Upper lobe of right lung (tissue), 1 donor: ENCODE data around the gene SYNGR4. TPM values are rescaled to one million over a fixed set of nuclear protein-coding genes. Genes with fewer than 3 reads are reported as not detected.
A peak's percentile ranks its signal among the peaks of the same experiment; 100 is the strongest.

Experiments used
- ATAC-seq: fragments of 200-7000 bp; cut with Tn5 transposase; one replicate; pipeline ENCODE4 v1.9.1; 2020; ENCODE audit warnings: mild to moderate bottlenecking, moderate library complexity
- DNase-seq: peaks from one replicate; pipeline ENCODE4 v3.0.0-alpha.2; 2020
- H3K27ac ChIP-seq: fragments of 200-600 bp; one replicate; pipeline ENCODE4 v1.8.0; 2022
- H3K27me3 ChIP-seq: fragments of 200-600 bp; one replicate; pipeline ENCODE4 v1.8.0; 2022; ENCODE audit warnings: mild to moderate bottlenecking
- H3K36me3 ChIP-seq: fragments of 200-600 bp; one replicate; pipeline ENCODE4 v1.8.0; 2022
- H3K4me1 ChIP-seq: fragments of 200-600 bp; one replicate; pipeline ENCODE4 v1.8.0; 2022
- H3K4me3 ChIP-seq: fragments of 200-600 bp; one replicate; pipeline ENCODE4 v1.8.0; 2022; ENCODE audit warnings: mild to moderate bottlenecking
- H3K9me3 ChIP-seq: fragments of 200-600 bp; one replicate; pipeline ENCODE4 v1.8.0; 2022
- CTCF ChIP-seq: fragments of 200-600 bp; IDR thresholded peaks from one replicate; pipeline ENCODE4 v1.8.0; 2022; ENCODE audit warnings: antibody characterized with exemption
- intact Hi-C: fragments of 100-400 bp; cut with DNase I; formaldehyde crosslinking; loops from one replicate; pipeline ENCODE4 v1.11.0; 2022
- total RNA-seq: library from RNA; stranded (reverse); fragmentation: NEBNext Ultra II Directional; extraction: Animal tissue kit (Norgen Biotek cat#: 25700); gene quantifications from one replicate; pipeline ENCODE4 v1.2.1, GENCODE V29; 2021
- donor health status: DM: no; HTN: yes; CAD: no; lungs with severe emphysema.

SYNGR4 gene
- total RNA-seq, 1 donor from 2014 or later: not detected

DNA sequence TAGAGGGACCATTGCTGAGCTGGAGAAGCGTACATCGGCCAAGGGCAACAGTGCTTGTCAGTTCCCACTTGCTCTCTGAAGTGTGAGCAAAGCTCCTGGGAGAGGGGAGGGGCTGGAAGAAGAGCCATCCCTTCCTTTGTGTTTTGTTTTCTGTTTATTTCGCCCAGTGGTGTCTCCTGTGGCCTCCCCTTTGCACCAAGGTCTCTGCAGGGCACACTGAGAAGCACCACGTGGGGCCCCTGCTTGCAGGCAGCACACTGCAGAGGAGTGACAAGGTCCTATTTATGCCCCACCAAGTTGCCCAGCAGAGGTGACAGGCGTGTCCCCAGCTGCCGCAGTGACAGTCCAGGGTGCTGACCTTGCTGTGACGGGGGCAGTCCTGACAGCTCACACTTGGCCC lies 53.3 kb downstream of the SYNGR4 start:
- Histone ChIP-seq H3K9me3 (no peaks in the 10 kb centered on the region), H3K36me3 (no peaks in the 10 kb centered on the region), H3K4me1 (no peaks in the 10 kb centered on the region), H3K4me3 (no peak overlapping the region), H3K27me3 (peaks cover 28% of the 10 kb centered on the region), H3K27ac (no peak overlapping the region)
- DNase-seq (no peak), ATAC-seq (no peak)
- intact Hi-C loops: no loop called here
- TF ChIP-seq CTCF: no peak

DNA sequence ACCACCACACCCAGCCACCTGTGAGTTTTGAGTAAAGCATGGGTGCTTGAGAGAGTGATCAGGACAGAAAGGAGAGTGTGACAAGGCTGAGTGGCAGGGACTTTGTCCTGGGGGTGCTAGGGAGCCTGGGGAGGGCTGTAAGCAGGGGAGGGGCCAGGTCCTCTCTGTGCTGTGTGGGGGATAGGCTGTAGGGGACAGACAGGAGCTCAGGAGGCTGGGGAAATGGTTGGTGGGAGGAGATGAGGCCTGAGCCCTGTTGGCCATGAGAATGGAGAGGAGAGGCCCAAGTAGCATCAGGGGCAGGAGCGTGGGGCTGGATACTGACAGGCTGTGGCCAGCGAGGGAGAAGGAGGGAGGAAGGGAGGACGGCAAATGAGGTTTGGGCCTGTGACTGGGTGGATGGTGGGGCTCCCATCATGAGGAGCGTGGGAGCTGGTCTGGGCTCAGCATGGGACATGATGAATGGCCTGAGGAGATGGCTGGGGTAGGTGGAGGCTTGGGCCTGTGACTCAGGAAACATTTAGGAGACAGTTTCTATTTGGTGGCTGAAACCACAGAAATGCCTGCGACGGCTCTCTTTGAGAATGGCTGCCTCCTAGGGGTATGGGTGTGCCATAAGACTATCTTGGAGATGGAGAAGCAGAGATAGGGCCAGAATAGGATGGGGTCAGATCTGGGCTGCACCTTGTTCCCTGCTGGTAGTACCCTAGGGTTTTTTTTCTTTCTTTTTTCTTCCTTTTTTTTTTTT lies 54.3 kb downstream of the SYNGR4 start:
- Histone ChIP-seq H3K4me3 (no peak overlapping the region), H3K27me3 (peaks cover 28% of the 10 kb centered on the region), H3K27ac (no peak overlapping the region), H3K4me1 (no peaks in the 10 kb centered on the region), H3K9me3 (no peaks in the 10 kb centered on the region), H3K36me3 (no peaks in the 10 kb centered on the region)
- no peak for TF ChIP-seq CTCF
- intact Hi-C loops: no loop called here
- DNase-seq (no peak), ATAC-seq (no peak)

GRCh38 chr19:48419158-48419920 lies 55.2 kb downstream of the SYNGR4 start:
- peaks cover 22% of the 10 kb centered on the region for H3K27me3 ChIP-seq
- peak; percentile 47 for ATAC-seq

GRCh38 chr19:48421548-48421947 lies 57.4 kb downstream of the SYNGR4 start:
- DNase-seq (no peak), ATAC-seq (peak; percentile 14)
- Histone ChIP-seq H3K27ac (no peak overlapping the region), H3K36me3 (no peaks in the 10 kb centered on the region), H3K4me3 (no peak overlapping the region), H3K9me3 (no peaks in the 10 kb centered on the region), H3K27me3 (peaks cover 7% of the 10 kb centered on the region), H3K4me1 (peaks cover 5% of the 10 kb centered on the region)
- intact Hi-C loops: no loop called here
- no peak for TF ChIP-seq CTCF

More at GRCh38 chr19:48419158-48419920, 55.2 kb downstream of the SYNGR4 start:
- H3K4me3 ChIP-seq: no peak overlapping the region
- H3K4me1 ChIP-seq: no peaks in the 10 kb centered on the region
- no peak for DNase-seq
- TF ChIP-seq CTCF: no peak
- H3K9me3 ChIP-seq: no peaks in the 10 kb centered on the region
- H3K36me3 ChIP-seq: no peaks in the 10 kb centered on the region
- intact Hi-C loops: no loop called here
- no peak overlapping the region for H3K27ac ChIP-seq

- Histone ChIP-seq H3K36me3 (no peaks in the 10 kb centered on the region), H3K4me3 (no peak overlapping the region), H3K27me3 (no peaks in the 10 kb centered on the region), H3K27ac (no peak overlapping the region), H3K4me1 (peaks cover 5% of the 10 kb centered on the region), H3K9me3 (no peaks in the 10 kb centered on the region)
- peak; percentile 64 for ATAC-seq
- DNase-seq: no peak
- intact Hi-C loops: no loop called here
- no peak for TF ChIP-seq CTCF
Measured at GRCh38 chr19:48424694-48425219, 60.6 kb downstream of the SYNGR4 start.

Other genes with a start within 250 kb of the SYNGR4 start
- gene LIG1, start 194.0 kb upstream of the SYNGR4 start, total RNA-seq: 17.7 TPM
- gene ZSWIM9, start 193.7 kb upstream of the SYNGR4 start, total RNA-seq: 7.5 TPM
- gene CARD8, start 108.5 kb upstream of the SYNGR4 start, total RNA-seq: 88.2 TPM
- gene ZNF114, start 94.3 kb upstream of the SYNGR4 start, total RNA-seq: 1.8 TPM
- 87.8 TPM for gene EMP3, start 38.8 kb upstream of the SYNGR4 start, total RNA-seq
- gene TMEM143, start 427 bp upstream of the SYNGR4 start, total RNA-seq: 10.7 TPM
- 138 TPM for gene KDELR1, start 27.2 kb downstream of the SYNGR4 start, total RNA-seq
- gene GRIN2D, start 29.3 kb downstream of the SYNGR4 start, total RNA-seq: 0.61 TPM
- gene GRWD1, start 81.6 kb downstream of the SYNGR4 start, total RNA-seq: 27.1 TPM
- gene KCNJ14, start 91.2 kb downstream of the SYNGR4 start, total RNA-seq: 1.1 TPM
- gene CYTH2, start 105.0 kb downstream of the SYNGR4 start, total RNA-seq: 60.7 TPM
- gene LMTK3, start 147.5 kb downstream of the SYNGR4 start, total RNA-seq: 7.1 TPM
- 20.4 TPM for gene SULT2B1, start 187.8 kb downstream of the SYNGR4 start, total RNA-seq
- 0.98 TPM for gene SPACA4, start 242.4 kb downstream of the SYNGR4 start, total RNA-seq